ENCODE data around the gene CDC14B.
"Not testable (repeated sequence)": the region's sequence is repeated elsewhere in the genome, so short reads cannot be mapped to it uniquely, and the experiment has no call there.

CDC14B gene

DNA sequence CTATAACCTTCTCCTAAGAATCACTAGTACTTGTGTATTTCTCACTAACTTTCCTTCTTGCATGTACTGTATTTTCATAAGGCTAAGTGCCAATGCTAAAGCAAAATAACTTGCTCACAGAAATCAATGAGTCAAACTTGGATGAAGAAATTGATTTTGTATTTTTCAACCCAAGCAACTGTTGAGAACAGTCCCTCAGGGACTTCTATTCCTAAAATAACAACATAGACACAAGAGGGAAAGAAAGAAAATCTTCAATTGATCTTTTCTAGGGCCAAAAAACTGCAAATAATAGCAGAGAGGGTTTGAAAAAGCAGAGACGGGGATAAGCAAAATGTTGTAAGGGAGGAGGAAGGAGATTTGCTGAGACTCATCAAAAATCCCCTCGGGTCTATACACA is 99.9 kb downstream of the CDC14B start:
- Mint-ChIP-seq H3K4me3 (no peak overlapping the region), H3K36me3 (ENCODE audit: low read depth) (no peaks in the 10 kb centered on the region), H3K27ac (no peak overlapping the region), H3K27me3 (ENCODE audit: low read depth) (no peaks in the 10 kb centered on the region), H3K4me1 (ENCODE audit: low read depth) (peaks cover 4% of the 10 kb centered on the region), H3K9me3 (no peaks in the 10 kb centered on the region)

DNA sequence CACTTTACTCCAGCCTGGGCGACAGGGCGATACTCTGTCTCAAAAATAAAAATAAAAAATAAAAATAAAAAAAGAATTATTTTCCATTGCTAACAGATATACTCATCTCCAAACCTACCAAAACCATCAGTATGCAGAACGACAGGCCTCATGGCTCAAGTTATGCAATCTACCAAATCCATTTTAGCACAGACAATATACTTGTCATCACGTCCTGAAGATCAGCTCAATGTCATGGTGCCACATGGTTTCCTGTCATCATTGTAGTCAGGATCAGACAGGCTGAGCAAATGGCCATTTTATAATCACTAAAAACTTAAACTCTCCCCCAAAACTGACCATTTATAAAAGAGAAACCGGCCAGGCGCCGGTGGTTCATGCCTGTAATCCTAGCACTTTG is 100.5 kb downstream of the CDC14B start:
- Mint-ChIP-seq H3K9me3 (no peaks in the 10 kb centered on the region), H3K4me3 (no peak overlapping the region), H3K4me1 (ENCODE audit: low read depth) (peaks cover 4% of the 10 kb centered on the region)

DNA sequence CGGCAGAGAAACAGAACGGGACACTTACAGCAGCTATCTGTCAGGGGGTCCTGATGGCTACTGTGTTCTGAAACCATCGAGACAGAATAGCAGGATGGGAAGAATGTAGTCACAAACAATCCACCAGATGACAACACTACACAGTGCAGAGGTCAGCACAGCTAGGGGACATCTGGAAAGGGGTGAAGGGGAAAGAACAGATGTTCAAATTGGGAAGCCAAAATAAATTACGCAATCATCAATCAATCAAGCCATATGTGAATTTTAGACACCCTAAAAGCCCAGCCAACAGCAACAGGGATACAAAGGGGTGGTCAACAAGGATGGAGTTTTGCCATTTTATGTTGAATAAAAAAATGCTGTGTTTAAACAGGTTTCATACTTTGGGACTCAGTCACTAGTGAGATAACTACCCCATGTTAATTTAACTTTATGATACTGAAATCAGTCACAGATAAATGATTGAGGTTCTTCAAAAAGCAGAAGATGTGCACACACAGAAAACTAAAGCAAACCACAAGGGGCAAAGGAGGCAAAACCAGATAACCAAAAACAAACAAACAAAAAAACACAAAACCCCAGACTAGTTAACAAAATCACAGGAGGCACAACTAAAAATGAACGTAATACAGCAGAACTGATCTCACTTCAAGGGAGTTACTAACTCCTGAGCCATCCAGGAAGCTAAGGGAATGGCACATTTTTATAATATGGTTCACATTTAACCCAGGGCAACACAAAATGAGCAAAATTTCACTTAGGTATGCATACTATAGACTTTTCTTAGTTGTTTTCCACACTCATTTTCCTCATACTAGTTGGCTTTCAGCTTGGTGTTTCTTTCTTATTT is 103.8 kb downstream of the CDC14B start:
- Mint-ChIP-seq H3K27ac (no peak overlapping the region), H3K36me3 (ENCODE audit: low read depth) (no peaks in the 10 kb centered on the region), H3K4me1 (ENCODE audit: low read depth) (no peaks in the 10 kb centered on the region), H3K27me3 (ENCODE audit: low read depth) (peaks cover 7% of the 10 kb centered on the region), H3K4me3 (no peak overlapping the region), H3K9me3 (no peaks in the 10 kb centered on the region)

More for the DNA sequence above, 100.5 kb downstream of the CDC14B start:
- Mint-ChIP-seq H3K36me3 (ENCODE audit: low read depth) (no peaks in the 10 kb centered on the region), H3K27me3 (ENCODE audit: low read depth) (peaks cover 4% of the 10 kb centered on the region), H3K27ac (no peak overlapping the region)

- Mint-ChIP-seq H3K27ac (no peak overlapping the region), H3K4me3 (no peak overlapping the region), H3K4me1 (ENCODE audit: low read depth) (peaks cover 2% of the 10 kb centered on the region), H3K9me3 (no peaks in the 10 kb centered on the region), H3K36me3 (ENCODE audit: low read depth) (no peaks in the 10 kb centered on the region), H3K27me3 (ENCODE audit: low read depth) (peaks cover 7% of the 10 kb centered on the region)
Measured at GRCh38 chr9:96514800-96515158, 104.9 kb downstream of the CDC14B start.

DNA sequence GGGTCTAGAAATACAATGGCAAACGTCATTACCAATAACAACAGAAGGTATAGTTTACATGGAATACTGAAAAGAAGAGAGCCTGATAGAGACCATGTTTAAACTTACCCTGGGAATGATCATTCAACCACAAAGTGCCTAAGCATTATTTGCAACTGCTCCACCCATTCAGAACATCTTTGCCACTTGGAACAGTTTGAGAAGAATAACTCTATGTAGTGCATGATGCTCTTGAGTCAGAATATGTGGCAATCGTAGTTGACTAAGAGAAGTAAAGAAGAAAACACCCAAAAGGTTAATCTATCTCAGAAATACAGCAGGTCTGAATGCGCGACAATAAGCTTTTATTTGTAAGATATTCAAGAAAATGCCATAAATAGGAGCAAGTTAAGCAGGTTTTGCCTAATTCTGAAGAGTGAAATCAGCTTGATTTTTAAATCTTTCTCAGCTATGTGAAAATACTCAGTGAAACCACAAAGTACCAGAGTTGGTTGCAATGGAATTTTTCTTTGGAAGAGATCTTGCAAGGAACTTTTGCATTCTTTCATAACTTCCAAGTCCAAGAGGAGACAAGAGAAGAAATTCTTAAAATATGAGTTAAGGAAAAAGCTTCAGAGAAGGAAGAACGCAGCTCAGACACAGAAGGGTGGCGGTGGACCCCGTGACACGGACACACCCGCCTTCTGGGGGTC is 105.4 kb downstream of the CDC14B start:
- Mint-ChIP-seq H3K4me1 (ENCODE audit: low read depth) (peaks cover 2% of the 10 kb centered on the region), H3K27me3 (ENCODE audit: low read depth) (peaks cover 7% of the 10 kb centered on the region), H3K36me3 (ENCODE audit: low read depth) (no peaks in the 10 kb centered on the region), H3K27ac (no peak overlapping the region), H3K4me3 (no peak overlapping the region), H3K9me3 (no peaks in the 10 kb centered on the region)

GRCh38 chr9:96513622-96514021 is 106.0 kb downstream of the CDC14B start:
- peaks cover 2% of the 10 kb centered on the region for H3K4me1 Mint-ChIP-seq (ENCODE audit: low read depth)
- no peaks in the 10 kb centered on the region for H3K9me3 Mint-ChIP-seq
- no peak overlapping the region for H3K27ac Mint-ChIP-seq
- peaks cover 7% of the 10 kb centered on the region for H3K27me3 Mint-ChIP-seq (ENCODE audit: low read depth)
- H3K4me3 Mint-ChIP-seq: no peak overlapping the region
- H3K36me3 Mint-ChIP-seq (ENCODE audit: low read depth): no peaks in the 10 kb centered on the region

DNA sequence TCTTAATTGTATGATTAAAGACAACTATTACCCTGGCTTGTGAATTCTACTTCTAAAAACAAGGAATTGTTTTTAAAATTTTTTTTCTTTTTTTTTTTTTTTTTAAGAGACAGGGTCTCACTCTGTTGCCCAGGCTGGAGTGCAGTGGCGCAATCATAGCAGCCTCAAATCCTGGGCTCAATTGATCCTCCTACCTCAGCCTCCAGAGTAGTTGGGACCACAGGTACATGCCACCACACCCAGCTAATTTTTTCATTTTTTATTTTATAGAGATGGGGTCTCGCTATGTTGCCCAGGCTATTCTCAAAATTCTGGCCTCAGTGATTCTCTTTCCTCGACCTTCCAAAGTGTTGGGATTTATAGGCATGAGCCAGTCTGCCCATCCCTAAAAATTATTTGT is 107.4 kb downstream of the CDC14B start:
- Mint-ChIP-seq H3K9me3 (no peaks in the 10 kb centered on the region), H3K4me3 (no peak overlapping the region), H3K36me3 (ENCODE audit: low read depth) (no peaks in the 10 kb centered on the region), H3K27ac (no peak overlapping the region), H3K27me3 (ENCODE audit: low read depth) (peaks cover 7% of the 10 kb centered on the region), H3K4me1 (ENCODE audit: low read depth) (peaks cover 2% of the 10 kb centered on the region)

DNA sequence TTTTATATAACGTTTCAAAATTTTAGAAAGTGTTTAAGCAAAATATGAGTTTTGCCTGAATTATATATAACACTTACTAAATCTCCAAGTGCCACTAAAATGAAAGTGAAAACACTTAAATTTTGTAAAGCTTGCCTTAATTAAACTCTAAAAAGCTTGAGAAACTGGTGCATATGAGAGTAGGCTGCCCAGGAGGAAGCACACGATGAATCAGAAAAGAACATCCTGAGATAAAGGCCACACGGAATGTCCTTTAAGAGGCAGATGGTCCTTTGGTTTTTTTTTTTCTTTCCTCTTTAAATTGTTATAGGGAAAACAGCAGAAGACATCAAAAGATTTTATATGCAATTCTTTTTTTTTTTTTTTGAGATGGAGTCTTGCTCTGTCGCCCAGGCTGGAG is 109.4 kb downstream of the CDC14B start:
- H3K27me3 Mint-ChIP-seq (ENCODE audit: low read depth): peaks cover 7% of the 10 kb centered on the region
- H3K4me1 Mint-ChIP-seq (ENCODE audit: low read depth): peaks cover 2% of the 10 kb centered on the region
- no peak overlapping the region for H3K27ac Mint-ChIP-seq
- no peak overlapping the region for H3K4me3 Mint-ChIP-seq
- H3K36me3 Mint-ChIP-seq (ENCODE audit: low read depth): no peaks in the 10 kb centered on the region
- H3K9me3 Mint-ChIP-seq: no peaks in the 10 kb centered on the region

- no peak overlapping the region for H3K27ac Mint-ChIP-seq
- no peaks in the 10 kb centered on the region for H3K9me3 Mint-ChIP-seq
- no peak overlapping the region for H3K4me3 Mint-ChIP-seq
- H3K27me3 Mint-ChIP-seq (ENCODE audit: low read depth): peaks cover 7% of the 10 kb centered on the region
- H3K36me3 Mint-ChIP-seq (ENCODE audit: low read depth): no peaks in the 10 kb centered on the region
- H3K4me1 Mint-ChIP-seq (ENCODE audit: low read depth): peaks cover 2% of the 10 kb centered on the region
Measured at GRCh38 chr9:96509848-96510247, 109.8 kb downstream of the CDC14B start.

DNA sequence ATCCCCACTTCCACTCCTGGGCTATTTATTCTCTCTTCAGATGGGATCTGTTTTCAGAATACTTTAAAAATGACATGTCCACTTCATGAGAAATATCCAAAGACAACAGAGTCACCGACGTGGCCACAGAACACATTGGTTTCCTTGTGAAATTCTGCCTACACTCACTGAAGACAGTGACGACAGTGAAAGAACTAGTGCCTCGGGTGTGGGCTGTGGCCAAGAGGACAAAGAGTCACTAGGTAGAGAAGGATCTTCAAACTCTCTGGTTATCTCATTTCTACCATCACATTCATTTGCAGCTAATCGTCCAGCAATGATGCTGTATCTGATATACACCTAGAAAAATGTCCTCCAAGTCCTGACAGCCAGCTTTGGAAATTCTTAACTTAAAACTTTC is 110.6 kb downstream of the CDC14B start:
- H3K9me3 Mint-ChIP-seq: no peaks in the 10 kb centered on the region
- peaks cover 2% of the 10 kb centered on the region for H3K4me1 Mint-ChIP-seq (ENCODE audit: low read depth)
- peaks cover 4% of the 10 kb centered on the region for H3K27me3 Mint-ChIP-seq (ENCODE audit: low read depth)
- H3K27ac Mint-ChIP-seq: no peak overlapping the region
- no peaks in the 10 kb centered on the region for H3K36me3 Mint-ChIP-seq (ENCODE audit: low read depth)
- no peak overlapping the region for H3K4me3 Mint-ChIP-seq

- H3K27ac Mint-ChIP-seq: no peak overlapping the region
- no peaks in the 10 kb centered on the region for H3K9me3 Mint-ChIP-seq
- peaks cover 6% of the 10 kb centered on the region for H3K27me3 Mint-ChIP-seq (ENCODE audit: low read depth)
- no peaks in the 10 kb centered on the region for H3K36me3 Mint-ChIP-seq (ENCODE audit: low read depth)
- H3K4me3 Mint-ChIP-seq: no peak overlapping the region
- H3K4me1 Mint-ChIP-seq (ENCODE audit: low read depth): peaks cover 2% of the 10 kb centered on the region
Measured at GRCh38 chr9:96508227-96508940, 111.3 kb downstream of the CDC14B start.

DNA sequence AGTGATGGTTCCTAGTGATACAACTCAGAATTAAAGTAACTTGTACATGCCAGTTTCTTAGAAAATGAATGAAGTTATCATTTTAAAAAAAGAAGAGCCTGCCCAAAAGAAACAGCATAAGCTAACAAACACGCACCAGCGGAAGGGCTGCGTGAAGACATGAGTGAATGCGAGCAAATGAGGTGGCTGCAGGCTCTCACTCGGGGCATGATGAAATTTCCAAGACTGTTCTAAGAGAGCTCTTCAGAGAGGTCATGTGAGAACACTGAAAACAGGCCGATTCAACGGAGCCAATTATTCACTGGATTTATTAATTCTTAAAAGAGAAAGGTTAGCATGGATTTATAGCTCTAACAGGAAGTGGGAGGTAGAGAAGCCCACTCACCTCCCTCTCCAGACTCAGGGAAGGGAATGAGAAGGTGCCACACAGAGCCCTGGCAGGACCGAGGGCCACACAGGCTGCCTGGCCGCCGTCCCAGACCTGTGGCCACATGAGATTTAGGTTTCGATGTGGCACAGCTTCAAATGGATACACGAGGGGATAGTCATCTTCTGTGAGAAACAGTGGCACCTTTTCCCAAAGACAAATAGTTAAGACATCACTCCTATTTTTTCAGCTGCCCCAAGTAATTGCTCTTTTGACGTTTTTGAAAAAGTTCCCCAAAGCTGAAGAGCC is 114.2 kb downstream of the CDC14B start:
- H3K36me3 Mint-ChIP-seq (ENCODE audit: low read depth): no peaks in the 10 kb centered on the region
- no peaks in the 10 kb centered on the region for H3K9me3 Mint-ChIP-seq
- H3K27me3 Mint-ChIP-seq (ENCODE audit: low read depth): peaks cover 6% of the 10 kb centered on the region
- no peak overlapping the region for H3K4me3 Mint-ChIP-seq
- peaks cover 2% of the 10 kb centered on the region for H3K4me1 Mint-ChIP-seq (ENCODE audit: low read depth)
- H3K27ac Mint-ChIP-seq: no peak overlapping the region

DNA sequence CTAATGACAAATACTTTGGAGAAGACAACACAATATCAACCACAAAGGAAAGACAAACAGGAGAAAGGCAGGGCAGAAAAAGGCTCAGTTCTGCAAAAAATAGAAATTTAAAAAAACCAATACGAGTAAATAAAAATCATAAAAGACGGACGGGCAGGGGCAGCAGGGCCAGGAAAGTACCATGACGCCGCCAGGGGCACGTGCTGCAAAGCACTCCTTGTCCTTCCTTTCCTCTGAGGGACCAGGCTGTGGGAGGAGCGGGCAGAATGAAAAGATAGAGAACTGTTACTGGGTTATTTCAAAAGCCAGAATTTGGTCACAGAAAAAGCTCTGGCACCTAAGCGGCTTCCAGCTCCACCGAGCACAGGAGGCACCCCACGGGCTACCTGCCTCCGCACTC is 115.7 kb downstream of the CDC14B start:
- Mint-ChIP-seq H3K27me3 (ENCODE audit: low read depth) (peaks cover 6% of the 10 kb centered on the region), H3K4me1 (ENCODE audit: low read depth) (no peaks in the 10 kb centered on the region), H3K27ac (no peak overlapping the region), H3K4me3 (no peak overlapping the region), H3K9me3 (no peaks in the 10 kb centered on the region), H3K36me3 (ENCODE audit: low read depth) (no peaks in the 10 kb centered on the region)

DNA sequence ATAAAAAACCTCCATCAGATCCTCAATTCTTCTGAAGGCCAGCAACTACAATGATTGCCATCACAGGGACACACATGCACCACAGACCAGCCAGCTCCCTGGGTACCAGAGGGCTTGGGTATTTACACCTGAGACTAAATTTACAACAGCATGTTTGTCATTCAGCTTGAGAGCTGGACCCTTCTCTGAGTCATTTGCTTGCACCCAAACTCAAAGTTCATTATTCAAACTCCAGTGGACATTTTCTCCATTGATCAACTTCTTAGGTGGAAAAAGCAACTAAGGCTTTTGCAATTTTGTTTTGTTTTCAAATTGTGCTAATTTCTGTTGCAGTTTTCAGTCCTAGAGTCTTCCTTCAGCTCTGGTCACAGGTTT is 116.3 kb downstream of the CDC14B start:
- H3K36me3 Mint-ChIP-seq (ENCODE audit: low read depth); H3K4me1 Mint-ChIP-seq (ENCODE audit: low read depth); H3K27me3 Mint-ChIP-seq (ENCODE audit: low read depth); H3K27ac Mint-ChIP-seq; H3K4me3 Mint-ChIP-seq; H3K9me3 Mint-ChIP-seq: not testable (repeated sequence)

All from T-helper 1 cell treated with Interleukin-12 subunit alpha and Interleukin-12 subunit beta and Interleukin-4 antibody, amounts not matched to agents 30 μg/mL and 1 μg/mL, for 36 hours (primary cell).